ENCODE results near the gene ZNF117.

DNA sequence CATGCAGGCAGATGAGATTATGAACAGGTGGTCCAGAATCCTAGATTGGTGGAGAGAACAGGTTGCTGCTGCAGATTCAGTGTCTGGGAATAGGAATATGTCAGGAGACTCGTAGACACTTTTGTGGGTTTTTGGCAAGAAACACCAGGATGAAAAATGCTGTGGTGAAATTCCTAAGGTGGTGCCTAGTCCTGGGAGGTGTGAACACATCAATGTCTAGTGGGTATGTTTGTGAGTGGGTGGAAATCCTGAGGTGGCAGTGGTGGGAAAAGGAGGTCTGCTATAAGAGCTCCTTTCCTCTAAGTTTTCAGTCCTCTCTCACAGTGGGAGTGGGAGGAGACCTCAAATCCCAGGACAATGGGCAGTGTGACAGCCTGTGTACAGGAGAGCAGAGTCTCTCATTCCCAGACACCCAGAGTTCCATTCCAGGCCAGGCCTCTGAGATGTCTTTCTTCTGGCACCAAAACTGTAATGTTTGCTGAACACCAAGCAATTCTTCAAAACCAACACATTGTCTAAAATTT, 10.5 kb upstream of the ZNF117 start:
- TF ChIP-seq, protein P1, sequence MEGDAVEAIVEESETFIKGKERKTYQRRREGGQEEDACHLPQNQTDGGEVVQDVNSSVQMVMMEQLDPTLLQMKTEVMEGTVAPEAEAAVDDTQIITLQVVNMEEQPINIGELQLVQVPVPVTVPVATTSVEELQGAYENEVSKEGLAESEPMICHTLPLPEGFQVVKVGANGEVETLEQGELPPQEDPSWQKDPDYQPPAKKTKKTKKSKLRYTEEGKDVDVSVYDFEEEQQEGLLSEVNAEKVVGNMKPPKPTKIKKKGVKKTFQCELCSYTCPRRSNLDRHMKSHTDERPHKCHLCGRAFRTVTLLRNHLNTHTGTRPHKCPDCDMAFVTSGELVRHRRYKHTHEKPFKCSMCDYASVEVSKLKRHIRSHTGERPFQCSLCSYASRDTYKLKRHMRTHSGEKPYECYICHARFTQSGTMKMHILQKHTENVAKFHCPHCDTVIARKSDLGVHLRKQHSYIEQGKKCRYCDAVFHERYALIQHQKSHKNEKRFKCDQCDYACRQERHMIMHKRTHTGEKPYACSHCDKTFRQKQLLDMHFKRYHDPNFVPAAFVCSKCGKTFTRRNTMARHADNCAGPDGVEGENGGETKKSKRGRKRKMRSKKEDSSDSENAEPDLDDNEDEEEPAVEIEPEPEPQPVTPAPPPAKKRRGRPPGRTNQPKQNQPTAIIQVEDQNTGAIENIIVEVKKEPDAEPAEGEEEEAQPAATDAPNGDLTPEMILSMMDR (IDR thresholded peaks at IDR 0.05) = no peak
- no peak for TF ChIP-seq POLR2A (IDR thresholded peaks at IDR 0.05)
- no peak for TF ChIP-seq POLR2AphosphoS5 (IDR thresholded peaks at IDR 0.05)
